HCT116 (cell line): ENCODE results near the gene SAMD15.

Experiments
- CBX3 ChIP-seq: IDR thresholded peaks from 2 replicates; pipeline ENCODE4 v1.6.1; 2012; ENCODE audit warnings: low read depth
- EZH2 ChIP-seq: fragments of 200-600 bp; sonication (generic); IDR thresholded peaks from 2 replicates; pipeline ENCODE4 v1.6.1; 2017; ENCODE audit warnings: antibody characterized with exemption, mixed run types
- POLR2A ChIP-seq: IDR thresholded peaks from 2 replicates; pipeline ENCODE4 v1.7.0; 2011; ENCODE audit warnings: borderline replicate concordance; ENCODE audit not compliant: insufficient read depth, insufficient read length; ENCODE audit errors: extremely low read depth
- RAD21 ChIP-seq: IDR thresholded peaks from 2 replicates; pipeline ENCODE4 v1.6.1; 2012; ENCODE audit warnings: low read depth, mild to moderate bottlenecking
- YY1 ChIP-seq: IDR thresholded peaks from 2 replicates; pipeline ENCODE4 v1.6.1; 2011; ENCODE audit warnings: low read length, low read depth, moderate library complexity, mild to moderate bottlenecking; ENCODE audit not compliant: insufficient replicate concordance; ENCODE audit errors: extremely low read depth
- ZFX ChIP-seq: fragments of 450-650 bp; IDR thresholded peaks from 2 replicates; pipeline ENCODE4 v1.6.1; 2017
- TF ChIP-seq, protein P1 (sequence below), 3 experiments: fragments of 200-600 bp in 1 of 3; sonication (generic) in 1 of 3; IDR thresholded peaks in 2 of 3; conservative IDR thresholded peaks in 1 of 3; 2 replicates each; pipeline ENCODE4 v1.5.1; 2012 to 2017; ENCODE audit warnings: low read depth in 2 of 3, low read length in 2 of 3, antibody characterized with exemption in 1 of 3, borderline replicate concordance in 1 of 3, control low read depth in 1 of 3, mild to moderate bottlenecking in 1 of 3, mixed read lengths in 1 of 3, mixed run types in 1 of 3, moderate library complexity in 1 of 3; ENCODE audit not compliant: insufficient read depth in 1 of 3

DNA sequence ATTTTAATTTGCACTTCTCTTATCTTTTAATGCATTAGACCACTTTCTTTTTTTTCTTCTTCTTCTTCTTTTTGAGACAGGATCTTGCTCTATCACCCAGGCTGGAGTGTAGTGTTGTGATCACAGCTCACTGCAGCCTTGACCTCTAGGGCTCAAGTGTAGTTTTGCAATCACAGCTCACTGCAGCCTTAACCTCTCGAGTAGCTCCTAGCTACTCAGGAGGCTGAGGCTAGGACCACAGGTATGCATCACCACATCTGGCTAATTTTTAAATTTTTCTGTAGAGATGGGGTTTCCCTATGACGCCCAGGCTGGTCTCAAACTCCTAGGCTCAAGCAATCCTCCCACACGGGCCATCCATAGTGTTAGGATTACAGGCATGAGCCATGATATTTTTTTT is 13.0 kb upstream of the SAMD15 start:
- no peak for TF ChIP-seq POLR2A
- no peak for TF ChIP-seq ZFX
- TF ChIP-seq, protein P1, sequence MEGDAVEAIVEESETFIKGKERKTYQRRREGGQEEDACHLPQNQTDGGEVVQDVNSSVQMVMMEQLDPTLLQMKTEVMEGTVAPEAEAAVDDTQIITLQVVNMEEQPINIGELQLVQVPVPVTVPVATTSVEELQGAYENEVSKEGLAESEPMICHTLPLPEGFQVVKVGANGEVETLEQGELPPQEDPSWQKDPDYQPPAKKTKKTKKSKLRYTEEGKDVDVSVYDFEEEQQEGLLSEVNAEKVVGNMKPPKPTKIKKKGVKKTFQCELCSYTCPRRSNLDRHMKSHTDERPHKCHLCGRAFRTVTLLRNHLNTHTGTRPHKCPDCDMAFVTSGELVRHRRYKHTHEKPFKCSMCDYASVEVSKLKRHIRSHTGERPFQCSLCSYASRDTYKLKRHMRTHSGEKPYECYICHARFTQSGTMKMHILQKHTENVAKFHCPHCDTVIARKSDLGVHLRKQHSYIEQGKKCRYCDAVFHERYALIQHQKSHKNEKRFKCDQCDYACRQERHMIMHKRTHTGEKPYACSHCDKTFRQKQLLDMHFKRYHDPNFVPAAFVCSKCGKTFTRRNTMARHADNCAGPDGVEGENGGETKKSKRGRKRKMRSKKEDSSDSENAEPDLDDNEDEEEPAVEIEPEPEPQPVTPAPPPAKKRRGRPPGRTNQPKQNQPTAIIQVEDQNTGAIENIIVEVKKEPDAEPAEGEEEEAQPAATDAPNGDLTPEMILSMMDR (IDR thresholded peaks at IDR 0.05 in 2 of 3, conservative IDR thresholded peaks at IDR 0.05 in 1 of 3; ENCODE audit: borderline replicate concordance in 1 of 3, insufficient read depth in 1 of 3, low read depth in 2 of 3, low read length in 2 of 3): no peak
- TF ChIP-seq EZH2: no peak
- TF ChIP-seq RAD21: no peak
- no peak for TF ChIP-seq YY1
- TF ChIP-seq CBX3: no peak
